ENCODE data around the gene L1TD1.

GRCh38 chr1:62213075-62213914 is 18.6 kb downstream of the L1TD1 start:
- no peak for TF ChIP-seq CTCF (conservative IDR thresholded peaks at IDR 0.05)
- TF ChIP-seq EZH2 (IDR thresholded peaks at IDR 0.05; ENCODE audit: low read depth): no peak

All from PC-9 (cell line).